Neutrophil (primary cell): ENCODE results near the gene CALML3.

ENCODE experiments used
- H3K27ac ChIP-seq: fragments of 200-600 bp; sonication (generic); 2 replicates; pipeline ENCODE4 v1.5.1; 2016; ENCODE audit warnings: mild to moderate bottlenecking, moderate library complexity
- H3K27me3 ChIP-seq: fragments of 200-600 bp; sonication (generic); 2 replicates; pipeline ENCODE4 v1.6.0; 2016; ENCODE audit warnings: mild to moderate bottlenecking
- H3K36me3 ChIP-seq: fragments of 200-600 bp; sonication (generic); 2 replicates; pipeline ENCODE4 v1.5.1; 2017
- H3K4me1 ChIP-seq, 2 experiments: fragments of 200-600 bp in 1 of 2; sonication (generic) in 1 of 2; 1 replicate in 1 of 2; 2 replicates in 1 of 2; pipeline versions ENCODE4 v1.5.1 to v1.6.1; 2013 to 2016; ENCODE audit warnings: low read depth in 1 of 2, low read length in 1 of 2, mild to moderate bottlenecking in 1 of 2, moderate library complexity in 1 of 2; ENCODE audit not compliant: control insufficient read depth in 1 of 2, insufficient read depth in 1 of 2
- H3K4me3 ChIP-seq, 2 experiments: fragments of 200-600 bp in 1 of 2; sonication (generic) in 1 of 2; 1 replicate in 1 of 2; 2 replicates in 1 of 2; pipeline ENCODE4 v1.5.1; 2013 to 2016; ENCODE audit warnings: low read depth in 1 of 2, low read length in 1 of 2, mild to moderate bottlenecking in 1 of 2, moderate library complexity in 1 of 2
- H3K9me3 ChIP-seq: fragments of 200-600 bp; sonication (generic); 2 replicates; pipeline ENCODE4 v1.5.1; 2016
- CTCF ChIP-seq: fragments of 200-600 bp; sonication (generic); IDR thresholded peaks from 2 replicates; pipeline ENCODE4 v1.5.1; 2016; ENCODE audit warnings: antibody characterized with exemption

CALML3 gene

GRCh38 chr10:5528989-5529701 is 4.4 kb downstream of the CALML3 start:
- Histone ChIP-seq H3K4me3 (no peak overlapping the region), H3K27ac (no peak overlapping the region), H3K36me3 (no peaks in the 10 kb centered on the region), H3K27me3 (no peaks in the 10 kb centered on the region), H3K4me1 (peaks cover 1 to 2% of the 10 kb centered on the region in 2 experiments), H3K9me3 (no peaks in the 10 kb centered on the region)
- no peak for TF ChIP-seq CTCF

- Histone ChIP-seq H3K4me1 (peaks cover 8 to 9% of the 10 kb centered on the region in 2 experiments), H3K27ac (no peak overlapping the region), H3K4me3 (no peak overlapping the region), H3K9me3 (no peaks in the 10 kb centered on the region), H3K36me3 (no peaks in the 10 kb centered on the region), H3K27me3 (no peaks in the 10 kb centered on the region)
- no peak for TF ChIP-seq CTCF
These were observed 5.1 kb downstream of the CALML3 start for GRCh38 chr10:5529702-5530411.

- H3K4me3 ChIP-seq, result no peak overlapping the region
- peaks cover 14% of the 10 kb centered on the region in 2 experiments for H3K4me1 ChIP-seq
- TF ChIP-seq CTCF, result no peak
- no peaks in the 10 kb centered on the region for H3K36me3 ChIP-seq
- H3K27ac ChIP-seq, result no peak overlapping the region
- no peaks in the 10 kb centered on the region for H3K27me3 ChIP-seq
- H3K9me3 ChIP-seq, result no peaks in the 10 kb centered on the region
These were observed 5.6 kb downstream of the CALML3 start for GRCh38 chr10:5530412-5530806.

GRCh38 chr10:5530846-5531557 is 6.2 kb downstream of the CALML3 start:
- no peaks in the 10 kb centered on the region for H3K36me3 ChIP-seq
- H3K27me3 ChIP-seq, result no peaks in the 10 kb centered on the region
- H3K4me3 ChIP-seq, result no peak overlapping the region
- TF ChIP-seq CTCF, result no peak
- H3K27ac ChIP-seq, result no peak overlapping the region
- H3K4me1 ChIP-seq, result peaks cover 18 to 20% of the 10 kb centered on the region in 2 experiments
- H3K9me3 ChIP-seq, result no peaks in the 10 kb centered on the region

- Histone ChIP-seq H3K4me1 (peaks cover 24 to 26% of the 10 kb centered on the region in 2 experiments), H3K27ac (no peak overlapping the region), H3K36me3 (no peaks in the 10 kb centered on the region), H3K4me3 (no peak overlapping the region), H3K9me3 (no peaks in the 10 kb centered on the region), H3K27me3 (no peaks in the 10 kb centered on the region)
- TF ChIP-seq CTCF, result no peak
These were observed 7.0 kb downstream of the CALML3 start for GRCh38 chr10:5531558-5532306.
